HG02763 (cell line): ENCODE results near the gene PTPN13.

Source experiments
- ATAC-seq: cut with Tn5 transposase; IDR thresholded peaks from one replicate; pipeline ENCODE4 v1.9.1; 2021; ENCODE audit warnings: mild to moderate bottlenecking, moderate library complexity; ENCODE audit not compliant: unreplicated experiment

Gene PTPN13

DNA sequence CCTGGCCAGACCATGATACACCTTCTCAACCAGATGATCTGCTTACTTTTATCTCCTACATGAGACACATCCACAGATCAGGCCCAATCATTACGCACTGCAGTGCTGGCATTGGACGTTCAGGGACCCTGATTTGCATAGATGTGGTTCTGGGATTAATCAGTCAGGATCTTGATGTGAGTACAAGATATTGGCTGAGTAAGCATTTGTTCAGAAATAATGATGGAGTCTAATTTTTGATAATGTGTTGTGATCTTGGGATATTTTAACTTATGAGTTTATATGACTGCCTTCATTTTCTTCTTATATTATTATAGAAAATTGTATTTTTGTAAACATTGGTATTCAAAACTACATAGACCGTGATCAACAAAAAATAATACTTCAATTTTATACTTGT lies 215.7 kb downstream of the PTPN13 start:
- ATAC-seq, result no peak

DNA sequence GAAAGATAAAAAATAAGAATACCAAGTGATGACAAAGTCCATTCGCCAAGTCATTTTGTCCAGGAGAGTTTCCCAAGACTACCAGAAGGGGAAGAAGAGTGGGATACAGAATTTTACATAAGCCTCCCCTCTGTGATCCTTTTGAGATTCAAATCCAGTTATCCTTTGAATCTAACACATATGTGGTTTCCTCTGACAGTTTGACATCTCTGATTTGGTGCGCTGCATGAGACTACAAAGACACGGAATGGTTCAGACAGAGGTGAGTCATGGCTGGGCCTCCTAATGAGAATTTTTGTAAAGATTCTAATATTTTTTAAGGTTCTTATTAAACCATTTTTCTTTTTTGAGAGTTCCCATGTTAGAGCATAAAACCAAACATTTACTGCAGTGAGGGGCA lies 216.7 kb downstream of the PTPN13 start:
- ATAC-seq, result no peak

DNA sequence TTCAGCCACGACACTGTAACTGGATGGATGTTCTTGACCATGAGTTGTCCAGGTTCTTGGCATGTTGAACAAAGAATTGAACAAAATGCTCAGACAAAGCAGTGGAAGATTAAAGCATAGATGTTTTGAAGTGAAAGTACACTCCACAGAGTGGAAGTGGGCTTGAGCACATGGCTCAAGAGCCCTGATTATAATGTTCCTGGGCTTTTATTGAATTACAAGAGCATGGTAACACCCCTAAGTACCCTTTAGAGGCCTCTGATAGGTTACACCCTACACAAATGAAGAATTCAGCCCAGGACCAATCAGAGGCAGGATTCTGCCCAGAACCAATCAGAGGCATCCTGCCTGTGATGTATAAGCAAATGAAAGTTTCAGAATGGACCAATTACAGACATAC lies 221.5 kb downstream of the PTPN13 start:
- no peak for ATAC-seq

DNA sequence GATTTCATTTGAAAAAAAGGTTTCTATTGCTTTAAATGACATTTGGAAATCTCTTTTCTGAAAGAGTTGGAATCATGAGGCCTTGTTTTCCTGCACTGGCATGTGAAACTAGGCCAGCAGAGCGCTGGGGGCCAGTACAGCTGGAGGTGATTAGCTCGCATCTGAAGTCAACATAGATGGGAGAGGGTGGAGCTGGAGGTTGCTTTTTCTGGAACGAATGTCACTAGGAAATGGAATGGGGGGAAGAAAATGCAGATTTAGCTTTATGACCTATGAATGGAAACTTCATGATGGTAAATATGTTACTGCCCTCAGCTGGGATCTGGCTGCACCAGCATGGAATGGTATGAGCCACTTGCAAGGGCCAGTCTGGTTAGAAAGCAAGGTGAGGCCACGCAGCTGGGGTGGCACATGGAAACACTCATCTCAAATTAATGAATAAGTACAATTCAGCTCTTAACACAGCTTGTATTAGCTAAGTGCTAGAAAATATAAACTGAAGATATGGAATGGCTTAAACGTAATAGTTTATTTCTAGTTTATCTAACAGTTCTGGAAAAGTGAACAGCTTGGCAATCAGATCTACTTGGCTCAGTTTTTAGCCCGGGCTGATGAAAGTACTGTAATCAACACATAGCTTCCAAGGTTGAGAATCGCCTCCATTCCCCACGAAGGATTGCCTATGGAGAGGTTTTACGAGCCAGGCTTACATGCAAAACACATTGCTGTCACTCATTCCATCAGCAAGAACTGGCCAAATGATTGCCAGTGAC lies 222.6 kb downstream of the PTPN13 start:
- no peak for ATAC-seq

DNA sequence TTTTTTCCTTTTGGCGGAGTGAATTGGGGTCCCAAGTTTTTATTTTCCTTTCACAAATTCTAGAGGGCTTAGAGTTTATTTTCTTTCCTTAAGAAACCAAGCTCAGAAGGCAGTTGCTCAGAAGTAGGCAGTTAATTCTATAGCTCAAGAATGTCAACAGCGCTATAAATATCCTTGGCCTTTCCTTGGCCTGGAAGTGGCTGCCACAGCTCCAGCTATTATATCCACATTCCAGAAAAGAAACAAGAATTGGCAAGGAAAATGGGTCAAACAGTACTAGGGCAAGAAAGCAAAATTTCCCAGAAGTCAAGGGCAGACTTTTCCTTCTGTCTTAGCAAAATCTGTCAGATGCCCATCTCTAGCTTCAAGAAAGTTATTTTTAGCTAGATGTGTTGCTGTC lies 224.1 kb downstream of the PTPN13 start:
- ATAC-seq, result no peak

DNA sequence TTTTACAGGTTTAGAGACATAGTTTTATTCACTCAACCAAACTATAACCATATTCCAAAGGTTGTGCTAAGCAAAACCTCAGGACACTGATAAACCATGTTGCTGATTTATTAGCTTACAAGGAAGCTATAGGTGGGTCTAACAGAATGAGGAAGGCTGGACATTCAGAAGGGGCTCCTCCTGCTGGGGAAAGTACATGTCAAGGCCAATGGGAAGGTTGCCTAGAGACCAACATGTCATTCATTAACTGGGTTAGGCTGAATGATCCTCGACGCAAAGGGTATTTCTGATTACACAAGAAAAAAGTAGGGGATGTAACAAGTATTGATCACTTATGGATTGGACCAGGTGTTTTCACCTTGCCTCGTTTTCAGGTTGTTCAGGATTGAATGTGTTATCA lies 224.7 kb downstream of the PTPN13 start:
- ATAC-seq, result no peak

DNA sequence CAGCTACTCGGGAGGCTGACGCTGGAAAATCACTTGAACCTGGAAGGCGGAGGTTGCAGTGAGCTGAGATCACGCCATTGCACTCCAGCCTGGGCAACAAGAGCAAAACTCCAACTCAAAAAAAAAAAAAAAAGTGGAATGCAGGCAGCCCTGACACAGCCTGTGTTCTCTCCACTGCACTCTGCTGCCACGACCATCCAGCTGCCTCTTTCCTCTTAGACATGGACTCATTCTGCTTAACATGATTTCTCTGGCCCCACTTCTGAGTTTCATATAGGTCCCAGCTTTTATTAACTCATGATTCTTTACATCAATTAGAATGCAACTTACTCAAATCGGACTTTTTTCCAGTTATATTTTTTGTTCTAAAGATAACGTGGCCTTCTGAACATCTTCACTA lies 225.4 kb downstream of the PTPN13 start:
- no peak for ATAC-seq

DNA sequence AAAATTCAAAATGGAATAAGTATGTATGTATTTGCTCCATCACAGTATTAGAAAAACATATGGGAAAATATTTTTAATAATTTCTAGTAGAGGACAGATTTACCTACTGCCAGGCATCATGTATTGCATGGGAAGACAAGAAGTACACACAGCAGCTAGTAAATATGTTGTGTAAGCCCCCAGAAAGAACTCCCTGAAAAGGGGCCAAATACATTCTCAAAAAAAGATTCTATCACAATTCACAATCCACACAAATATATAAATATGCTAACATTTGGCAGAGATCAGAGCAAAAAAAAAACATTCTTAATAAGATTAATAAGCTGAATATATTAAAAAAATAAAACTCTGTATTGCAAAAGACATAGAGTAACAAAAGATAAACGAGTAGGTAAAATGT lies 227.0 kb downstream of the PTPN13 start:
- ATAC-seq, result no peak

DNA sequence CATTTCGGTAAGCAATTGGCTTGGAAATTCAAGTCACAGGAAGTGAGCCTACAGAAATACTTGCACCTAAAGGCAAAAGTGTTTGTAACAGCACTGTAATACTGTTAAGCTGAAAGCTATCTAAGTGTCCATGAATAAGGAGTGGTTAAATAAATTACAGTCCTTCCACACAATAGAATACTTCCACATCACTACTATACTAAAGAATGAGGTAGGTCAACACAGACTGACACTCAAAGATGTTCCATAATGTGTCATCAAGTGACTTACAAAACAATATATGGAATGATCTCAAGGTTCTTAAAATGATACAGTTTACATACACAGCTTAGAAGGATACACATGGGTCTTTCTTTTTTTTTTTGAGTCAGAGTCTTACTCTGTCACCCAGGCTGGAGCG lies 228.0 kb downstream of the PTPN13 start:
- no peak for ATAC-seq

DNA sequence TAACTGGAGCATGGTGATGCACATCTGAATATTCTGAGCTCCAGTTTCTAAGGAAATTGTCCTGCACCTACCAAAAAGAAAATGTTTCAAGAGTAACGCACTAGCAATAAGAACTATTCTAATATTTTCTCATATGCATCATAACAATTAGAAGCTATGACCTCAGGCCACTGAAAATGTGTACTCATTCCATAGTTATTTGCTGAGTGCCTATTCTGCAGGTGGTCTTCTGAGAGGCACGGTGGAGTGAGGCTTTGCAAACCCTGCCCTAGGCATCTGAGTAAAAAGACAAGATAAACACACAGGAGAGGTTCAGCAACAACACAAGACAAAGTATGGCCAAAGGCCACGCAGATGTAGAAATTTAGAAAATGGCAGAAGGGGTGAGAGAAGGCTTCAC lies 231.4 kb downstream of the PTPN13 start:
- no peak for ATAC-seq

DNA sequence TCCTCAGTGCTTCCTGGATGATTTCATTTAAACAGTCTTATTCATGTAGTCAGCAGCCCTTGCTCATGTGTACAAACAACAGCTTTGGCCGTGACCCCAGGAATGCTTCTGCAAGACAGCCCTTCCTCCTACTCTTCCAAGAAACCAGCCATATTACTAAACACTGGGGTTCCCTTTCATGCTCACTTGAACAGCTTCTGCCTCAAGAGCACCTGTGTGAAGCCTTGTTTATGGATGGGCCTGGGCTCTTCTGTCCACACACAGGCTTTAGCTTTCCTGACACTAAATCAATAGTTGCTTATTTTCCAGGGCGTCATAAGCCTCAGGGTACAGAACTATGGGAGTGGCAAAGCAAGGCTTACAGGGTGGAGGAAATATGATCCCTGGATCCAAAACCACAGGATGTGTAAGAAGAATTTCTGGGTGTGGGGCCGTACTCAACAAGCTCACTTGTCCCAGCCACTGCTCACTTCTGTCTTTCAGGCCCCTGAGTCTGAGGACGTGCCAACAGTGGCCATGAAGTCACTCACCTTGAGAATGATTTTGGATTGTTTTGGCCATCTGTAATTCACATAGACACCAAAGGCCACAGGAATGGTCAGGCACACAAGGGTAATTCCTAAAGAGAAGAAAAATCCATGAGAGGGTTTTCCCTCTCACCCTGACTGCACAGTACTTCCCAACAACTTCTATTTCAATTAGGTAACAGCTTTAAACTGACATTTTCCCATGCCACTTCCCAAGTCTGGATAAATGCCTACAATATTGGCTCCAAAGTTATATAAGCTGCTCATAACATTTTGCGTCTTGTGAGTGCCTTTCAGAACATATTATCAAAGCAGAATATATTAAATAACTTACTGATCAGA lies 237.4 kb downstream of the PTPN13 start:
- no peak for ATAC-seq

DNA sequence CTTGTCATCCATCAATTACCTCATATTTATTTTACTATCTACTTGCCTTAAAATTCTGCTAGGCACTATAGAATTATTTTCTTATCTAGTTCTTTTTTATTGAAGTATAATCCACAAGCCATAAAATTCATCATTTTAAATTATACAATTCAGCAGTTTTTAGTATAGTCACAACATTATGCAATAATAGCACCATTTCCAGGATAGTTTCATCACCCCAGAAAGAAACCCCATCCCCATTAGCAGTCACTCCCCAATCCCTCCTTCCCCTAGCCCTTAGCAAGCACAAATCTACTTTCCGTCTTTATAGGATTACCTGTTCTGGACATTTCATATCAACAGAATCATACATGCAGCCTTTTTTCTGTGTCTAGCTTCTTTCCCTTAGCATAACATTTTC lies 239.5 kb downstream of the PTPN13 start:
- ATAC-seq, result no peak

DNA sequence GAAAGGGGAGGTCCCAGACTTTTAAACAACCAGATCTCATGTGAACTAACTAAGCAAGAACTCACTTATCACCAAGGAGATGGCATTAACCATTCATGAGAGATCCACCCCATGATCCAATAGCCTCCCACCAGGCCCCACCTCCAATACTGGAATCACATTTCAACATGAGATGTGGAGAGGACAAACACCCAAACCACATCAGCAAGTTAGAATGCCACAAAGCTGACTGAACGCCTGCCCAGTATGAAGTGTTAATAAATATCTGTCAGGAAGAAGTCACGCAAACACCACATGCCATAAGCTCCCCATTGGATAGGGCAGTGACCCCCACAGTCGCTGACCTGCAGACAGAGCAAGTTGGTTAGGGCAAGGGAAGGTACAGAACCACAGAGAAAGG lies 240.8 kb downstream of the PTPN13 start:
- ATAC-seq, result no peak

DNA sequence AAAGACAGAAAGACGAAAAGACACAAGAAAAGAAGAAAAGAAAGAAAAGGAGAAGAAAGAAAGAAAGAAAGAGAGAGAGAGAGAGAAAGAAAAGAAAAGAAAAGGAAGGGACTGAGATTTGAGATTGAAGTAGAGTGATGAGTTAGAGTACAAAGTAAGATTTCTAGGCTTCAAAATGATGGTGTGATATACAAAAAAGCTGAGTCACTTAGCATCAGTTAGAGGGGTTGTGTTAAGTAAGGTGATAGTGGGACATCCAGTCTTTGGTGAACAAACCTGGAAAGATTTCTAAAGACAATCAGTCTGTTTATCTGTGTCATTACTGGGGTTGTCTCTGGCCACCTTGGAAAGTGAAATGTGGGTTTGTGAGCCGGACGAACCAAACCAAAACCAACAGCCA lies 241.6 kb downstream of the PTPN13 start:
- ATAC-seq, result no peak

DNA sequence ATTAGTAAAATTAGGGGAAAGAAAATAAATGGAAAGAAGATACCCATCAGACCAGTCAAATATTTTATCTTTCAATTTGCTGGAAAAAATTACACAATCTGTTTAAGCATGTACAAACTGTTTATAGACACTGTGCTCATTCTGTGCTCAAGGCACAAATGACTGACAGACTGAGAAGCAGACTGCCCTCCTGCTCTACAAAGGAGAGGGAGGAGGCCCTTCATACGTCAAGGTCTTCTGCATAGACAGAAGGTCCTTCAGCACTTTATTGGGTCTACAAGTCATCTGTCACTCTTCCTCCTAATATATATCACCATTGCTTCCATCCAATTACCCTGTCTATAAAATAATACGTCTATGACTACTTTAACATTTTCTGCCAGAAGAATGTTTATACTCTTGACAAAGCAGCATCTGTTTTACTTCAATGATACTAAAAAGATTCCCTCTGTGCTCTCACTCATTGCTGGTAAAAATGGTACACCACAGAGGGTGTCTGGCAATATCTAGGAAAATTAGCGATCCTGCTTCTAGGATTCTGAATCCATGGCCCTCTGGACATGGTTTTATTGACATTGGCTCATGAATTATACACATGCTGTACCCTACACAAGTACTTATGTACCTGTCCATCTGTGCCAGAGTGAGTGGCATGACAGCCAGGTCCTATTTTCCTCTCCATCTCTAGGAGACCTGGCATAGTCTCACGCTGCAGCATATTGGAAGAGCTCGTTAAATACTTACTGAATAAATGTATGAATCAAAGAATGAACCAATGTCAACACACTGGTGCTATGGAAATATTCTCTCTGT lies 243.8 kb downstream of the PTPN13 start:
- ATAC-seq, result no peak

DNA sequence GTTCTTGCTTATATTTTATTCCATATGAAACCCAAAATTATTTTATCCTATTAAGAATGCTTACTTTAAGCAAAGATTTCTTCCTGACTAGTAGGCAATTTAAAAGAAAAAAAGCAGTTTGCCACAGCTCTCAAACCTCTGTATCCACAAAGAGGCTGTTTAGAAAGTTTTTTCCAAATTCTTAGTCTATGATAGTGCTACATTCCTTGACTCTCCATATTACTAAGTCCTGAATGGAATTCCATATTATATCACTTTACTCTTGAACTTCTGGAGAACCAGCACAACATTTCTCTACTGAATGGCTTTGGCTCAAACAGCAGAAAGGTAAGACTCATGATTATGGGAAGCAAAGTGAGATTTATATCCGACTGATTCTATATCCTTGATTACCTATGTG lies 246.7 kb downstream of the PTPN13 start:
- ATAC-seq, result no peak

DNA sequence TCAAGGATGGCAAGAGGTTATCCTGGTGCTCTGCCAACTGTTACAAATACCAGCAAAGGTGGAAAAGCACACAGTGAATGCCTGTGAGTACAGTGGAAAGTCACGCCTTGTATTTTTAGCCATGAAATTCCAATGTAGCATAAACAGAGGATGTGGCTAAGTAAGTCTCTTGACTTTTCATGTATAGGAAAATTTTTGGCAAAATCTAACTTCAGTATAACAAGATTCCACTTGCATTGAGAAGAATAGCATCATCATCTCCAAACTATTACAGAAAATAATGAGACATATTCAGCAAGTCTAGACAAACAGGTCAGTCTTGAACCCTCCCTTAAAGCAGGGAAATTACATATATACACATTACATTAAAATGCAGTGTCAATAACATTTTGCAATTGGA lies 247.2 kb downstream of the PTPN13 start:
- no peak for ATAC-seq

DNA sequence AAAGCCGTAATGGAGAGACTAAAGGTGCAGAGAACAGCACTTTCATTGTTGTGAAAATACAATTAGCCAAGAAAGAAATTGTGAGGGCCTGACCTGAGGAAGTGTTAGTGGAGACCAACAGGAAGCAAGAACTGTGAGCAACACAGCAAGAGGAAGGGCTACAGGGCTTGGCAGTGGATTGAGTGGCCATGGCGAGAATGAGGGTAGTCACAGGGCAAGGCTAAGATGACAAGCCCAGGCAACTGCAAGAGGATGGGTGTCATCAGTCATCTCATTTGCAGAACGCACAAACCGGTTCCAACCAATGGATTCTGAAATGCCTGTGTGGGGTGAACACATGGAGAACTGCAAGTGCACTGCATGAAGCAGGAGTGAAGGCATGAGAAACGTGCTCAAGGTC lies 251.5 kb downstream of the PTPN13 start:
- no peak for ATAC-seq

DNA sequence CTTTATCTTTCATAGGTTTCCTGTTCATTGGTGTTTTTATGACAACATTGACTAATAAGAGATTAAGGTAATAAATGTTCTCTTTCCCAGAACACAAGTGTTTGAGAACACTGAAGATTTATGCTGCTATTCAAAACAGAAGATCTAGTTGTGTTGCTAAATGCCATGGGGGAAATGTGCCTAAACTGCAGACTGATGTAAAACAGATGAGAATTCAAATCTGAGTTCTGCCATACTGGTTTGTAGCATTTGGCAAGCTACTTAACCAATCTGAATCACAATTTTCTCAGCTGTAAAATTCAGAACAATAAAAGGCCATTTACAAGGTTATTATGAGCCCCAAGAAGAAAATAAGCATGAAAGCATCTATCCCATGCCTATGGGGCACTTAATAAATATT lies 252.8 kb downstream of the PTPN13 start:
- ATAC-seq, result no peak

DNA sequence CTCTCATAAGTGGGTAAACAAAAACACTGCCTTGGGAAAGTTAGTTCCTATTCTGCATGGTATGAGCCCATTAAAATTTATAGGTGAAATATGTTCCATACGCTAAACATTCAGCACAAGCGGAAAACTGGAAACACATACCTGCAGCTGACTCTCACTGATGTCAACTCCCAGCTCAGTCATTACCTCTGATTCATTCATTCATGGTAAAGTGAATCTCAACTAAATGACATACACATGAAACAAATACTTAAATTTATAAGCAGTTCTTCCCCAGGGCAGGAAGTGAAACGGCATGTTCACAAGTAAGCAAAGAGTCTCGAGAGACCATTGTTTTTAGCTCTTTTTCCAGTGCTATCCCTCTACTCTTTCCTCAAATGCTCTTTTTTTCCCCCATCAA lies 253.5 kb downstream of the PTPN13 start:
- ATAC-seq, result no peak

DNA sequence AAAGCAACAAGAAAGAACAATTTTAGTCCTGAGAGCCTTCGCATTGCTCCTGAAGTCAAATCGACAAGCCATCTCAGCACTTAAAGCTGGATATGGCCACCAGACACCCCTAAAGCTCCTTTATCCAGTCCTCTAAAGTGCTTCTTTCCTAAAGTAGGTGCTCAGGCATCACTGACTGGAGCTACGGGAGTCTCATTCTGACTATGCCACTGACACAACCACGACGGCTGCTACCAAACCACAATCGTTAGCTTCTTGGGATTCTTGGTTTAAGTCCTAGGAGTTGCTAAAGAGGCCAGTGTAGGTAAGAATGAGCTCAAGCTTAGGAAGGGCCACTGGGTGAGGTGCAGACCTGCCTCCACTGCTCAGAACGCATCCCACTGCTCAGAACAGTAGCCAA lies 254.0 kb downstream of the PTPN13 start:
- ATAC-seq, result no peak
